Neural cell (in vitro differentiated cells): ENCODE results near the gene CACNA2D2. TPM values are rescaled to one million over a fixed set of nuclear protein-coding genes. Genes with fewer than 3 reads are reported as not detected.

Experiments used
- H2AFZ ChIP-seq: fragments of 200-600, 300-800 bp; sonication (generic), shearing (Covaris generic); 2 replicates; pipeline ENCODE4 v1.6.0; 2014; ENCODE audit warnings: low read depth, mild to moderate bottlenecking, antibody characterized with exemption, low read length, moderate library complexity
- H3F3A ChIP-seq: fragments of 200-600 bp; shearing (Covaris generic); 2 replicates; pipeline ENCODE4 v1.6.1; 2016; ENCODE audit warnings: mild to moderate bottlenecking, moderate library complexity, mixed read lengths, antibody characterized with exemption, low read length; ENCODE audit not compliant: insufficient read depth, poor library complexity, severe bottlenecking
- H3K27ac ChIP-seq: fragments of 200-600, 300-800 bp; sonication (generic), shearing (Covaris generic); 2 replicates; pipeline ENCODE4 v1.5.1; 2014; ENCODE audit warnings: mild to moderate bottlenecking, low read length, moderate library complexity
- H3K27me3 ChIP-seq: fragments of 300-800, 200-600 bp; sonication (generic), shearing (Covaris generic); 2 replicates; pipeline ENCODE4 v1.6.0; 2014; ENCODE audit warnings: mild to moderate bottlenecking, low read depth, low read length, moderate library complexity; ENCODE audit not compliant: insufficient read depth
- H3K36me3 ChIP-seq: fragments of 300-800, 200-600 bp; sonication (generic), shearing (Covaris generic); 2 replicates; pipeline ENCODE4 v1.5.1; 2014; ENCODE audit warnings: mild to moderate bottlenecking, antibody characterized with exemption, low read length, moderate library complexity; ENCODE audit not compliant: insufficient read depth
- H3K4me2 ChIP-seq: fragments of 300-800, 200-600 bp; sonication (generic), shearing (Covaris generic); 2 replicates; pipeline ENCODE4 v1.6.0; 2014; ENCODE audit warnings: mild to moderate bottlenecking, low read length
- H3K4me3 ChIP-seq: fragments of 300-800, 200-600 bp; sonication (generic), shearing (Covaris generic); 2 replicates; pipeline ENCODE4 v1.5.1; 2014; ENCODE audit warnings: mild to moderate bottlenecking, low read length, moderate library complexity
- H3K79me2 ChIP-seq: fragments of 200-600 bp; shearing (Covaris generic); replicated peaks from 2 replicates; pipeline ENCODE4 v1.6.0; 2014; ENCODE audit warnings: mild to moderate bottlenecking, low read length, moderate library complexity; ENCODE audit not compliant: insufficient read depth
- H3K9ac ChIP-seq: fragments of 300-800, 200-600 bp; sonication (generic), shearing (Covaris generic); 2 replicates; pipeline ENCODE4 v1.6.1; 2016; ENCODE audit warnings: mild to moderate bottlenecking, low read length, mixed read lengths
- H3K9me2 ChIP-seq: fragments of 200-600 bp; shearing (Covaris generic); 2 replicates; pipeline ENCODE4 v1.6.1; 2016; ENCODE audit warnings: mild to moderate bottlenecking, low read length, mixed read lengths; ENCODE audit not compliant: insufficient read depth
- H3K9me3 ChIP-seq: fragments of 200-600, 300-800 bp; sonication (generic), shearing (Covaris generic); 2 replicates; pipeline ENCODE4 v1.6.1; 2016; ENCODE audit warnings: mild to moderate bottlenecking, mixed run types, low read length, moderate library complexity, mixed read lengths
- H4K20me1 ChIP-seq: fragments of 200-600 bp; shearing (Covaris generic); 2 replicates; pipeline ENCODE4 v1.6.1; 2016; ENCODE audit warnings: mild to moderate bottlenecking, mixed run types; ENCODE audit not compliant: insufficient read depth
- CTCF ChIP-seq: fragments of 450-650 bp; IDR thresholded peaks from 2 replicates; pipeline ENCODE4 v1.5.1; 2014; ENCODE audit warnings: antibody characterized with exemption, mild to moderate bottlenecking, moderate library complexity; ENCODE audit not compliant: poor library complexity, severe bottlenecking
- EP300 ChIP-seq: fragments of 450-650 bp; conservative IDR thresholded peaks from 2 replicates; pipeline ENCODE4 v1.6.1; 2014; ENCODE audit warnings: antibody characterized with exemption, mild to moderate bottlenecking, moderate library complexity; ENCODE audit not compliant: poor library complexity, severe bottlenecking
- MXI1 ChIP-seq: fragments of 450-650 bp; conservative IDR thresholded peaks from 2 replicates; pipeline ENCODE4 v1.6.1; 2014; ENCODE audit warnings: antibody characterized with exemption, mild to moderate bottlenecking; ENCODE audit not compliant: poor library complexity, severe bottlenecking
- POLR2AphosphoS5 ChIP-seq: IDR thresholded peaks from 2 replicates; pipeline ENCODE4 v1.6.1; 2012
- RAD21 ChIP-seq: fragments of 450-650 bp; conservative IDR thresholded peaks from 2 replicates; pipeline ENCODE4 v1.6.1; 2014; ENCODE audit warnings: antibody characterized with exemption, mild to moderate bottlenecking, moderate library complexity
- REST ChIP-seq: IDR thresholded peaks from 2 replicates; pipeline ENCODE4 v1.6.1; 2012; ENCODE audit warnings: borderline replicate concordance
- TAF1 ChIP-seq: IDR thresholded peaks from 2 replicates; pipeline ENCODE4 v1.6.1; 2012; ENCODE audit warnings: low read depth
- polyA plus RNA-seq: library from polyadenylated mRNA; depleted of rRNA; stranded (reverse); fragments of >200 nt; gene quantifications from 2 replicates; pipeline ENCODE4 v1.2.3, GENCODE V29; 2014

Gene CACNA2D2
- polyA plus RNA-seq, 1 donor from 2014 or later: 7.8 TPM

- peak overlapping the region; percentile 28 for H3K27ac ChIP-seq
These were observed 48.0 kb downstream of the CACNA2D2 start for GRCh38 chr3:50455161-50456018.

GRCh38 chr3:50454481-50455070, 48.9 kb downstream of the CACNA2D2 start:
- no peak overlapping the region for H3K9ac ChIP-seq
- no peaks in the 10 kb centered on the region for H3K9me2 ChIP-seq
- no peaks in the 10 kb centered on the region for H3K9me3 ChIP-seq
- H3K27ac ChIP-seq: no peak overlapping the region
- H3K79me2 ChIP-seq: no peaks in the 10 kb centered on the region
- no peaks in the 10 kb centered on the region for H4K20me1 ChIP-seq
- H3K36me3 ChIP-seq: no peaks in the 10 kb centered on the region
- H3K27me3 ChIP-seq: no peaks in the 10 kb centered on the region
- TF ChIP-seq CTCF (no peak), TAF1 (no peak), RAD21 (no peak), EP300 (no peak), MXI1 (no peak), REST (no peak)
- H2AFZ ChIP-seq: no peak overlapping the region
- peak overlapping the region; percentile 39 for H3K4me2 ChIP-seq
- no peaks in the 10 kb centered on the region for H3F3A ChIP-seq
- H3K4me3 ChIP-seq: no peak overlapping the region

More at GRCh38 chr3:50455161-50456018, 48.0 kb downstream of the CACNA2D2 start:
- TF ChIP-seq RAD21 (no peak), EP300 (no peak), REST (no peak), POLR2AphosphoS5 (peak; percentile 82), MXI1 (peak; percentile 19)
- H3K36me3 ChIP-seq: no peaks in the 10 kb centered on the region
- H3K9ac ChIP-seq: no peak overlapping the region
- H3K4me3 ChIP-seq: peak overlapping the region; percentile 25
- no peaks in the 10 kb centered on the region for H3K79me2 ChIP-seq
- H3K9me2 ChIP-seq: no peaks in the 10 kb centered on the region
- H3K27me3 ChIP-seq: no peaks in the 10 kb centered on the region
- no peaks in the 10 kb centered on the region for H4K20me1 ChIP-seq
- no peak overlapping the region for H2AFZ ChIP-seq
- no peaks in the 10 kb centered on the region for H3K9me3 ChIP-seq
- H3K4me2 ChIP-seq: peak overlapping the region; percentile 39
- no peaks in the 10 kb centered on the region for H3F3A ChIP-seq
